ENCODE measurements around the gene ITPK1. TPM values are rescaled to one million over a fixed set of nuclear protein-coding genes. Genes with fewer than 3 reads are reported as not detected.
A peak's percentile ranks its signal among the peaks of the same experiment; 100 is the strongest.

The ITPK1 gene
- polyA plus RNA-seq, 1 donor from 2014 or later: 43.1 TPM

GRCh38 chr14:93002049-93002448 is 113.7 kb downstream of the ITPK1 start:
- Mint-ChIP-seq H3K4me3 (no peak overlapping the region), H3K27me3 (no peaks in the 10 kb centered on the region), H3K4me1 (peaks cover 6 to 16% (median 12%) of the 10 kb centered on the region in 3 donors), H3K9me3 (no peaks in the 10 kb centered on the region), H3K36me3 (peaks cover 2% of the 10 kb centered on the region), H3K27ac (no peak overlapping the region)

GRCh38 chr14:92998946-92999345 is 116.8 kb downstream of the ITPK1 start:
- Mint-ChIP-seq H3K27me3 (no peaks in the 10 kb centered on the region), H3K4me3 (no peak overlapping the region), H3K9me3 (no peaks in the 10 kb centered on the region), H3K36me3 (peaks cover 3% of the 10 kb centered on the region), H3K27ac (no peak overlapping the region), H3K4me1 (peaks cover 0 to 2% (median 0%) of the 10 kb centered on the region in 3 donors)

- no peaks in the 10 kb centered on the region for H3K27me3 Mint-ChIP-seq
- H3K36me3 Mint-ChIP-seq: peaks cover 5% of the 10 kb centered on the region
- H3K4me1 Mint-ChIP-seq: no peaks in the 10 kb centered on the region
- no peaks in the 10 kb centered on the region for H3K9me3 Mint-ChIP-seq
- H3K27ac Mint-ChIP-seq: peak overlapping the region in 1 of 3 donors; percentile 18
- H3K4me3 Mint-ChIP-seq: no peak overlapping the region
Measured at GRCh38 chr14:92997343-92998061, 118.2 kb downstream of the ITPK1 start.

DNA sequence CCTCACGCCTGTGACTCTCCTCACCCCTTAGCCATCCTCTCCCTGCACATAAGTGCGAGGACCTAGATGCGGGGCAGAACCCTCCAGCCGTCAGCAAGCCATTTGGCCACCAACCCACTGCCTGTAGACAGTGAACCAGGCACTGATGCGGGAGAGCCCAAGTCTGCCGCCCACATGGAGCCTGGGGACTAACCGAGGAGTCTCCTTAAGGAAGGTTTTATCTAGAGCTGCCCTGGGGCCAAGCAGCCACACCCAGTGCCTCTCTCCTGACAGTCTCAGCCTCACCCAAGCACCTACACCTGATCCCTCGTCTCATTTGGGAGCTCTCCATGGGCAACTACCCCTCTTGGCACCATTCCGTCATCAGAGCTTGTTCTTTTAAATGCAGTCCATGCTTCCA is 120.1 kb downstream of the ITPK1 start:
- no peak overlapping the region for H3K4me3 Mint-ChIP-seq
- H3K4me1 Mint-ChIP-seq: no peaks in the 10 kb centered on the region
- no peaks in the 10 kb centered on the region for H3K9me3 Mint-ChIP-seq
- no peaks in the 10 kb centered on the region for H3K27me3 Mint-ChIP-seq
- peak overlapping the region in 1 of 3 donors; percentile 81 for H3K27ac Mint-ChIP-seq
- H3K36me3 Mint-ChIP-seq: peaks cover 5% of the 10 kb centered on the region

- Mint-ChIP-seq H3K9me3 (no peaks in the 10 kb centered on the region), H3K36me3 (peaks cover 5% of the 10 kb centered on the region), H3K27me3 (no peaks in the 10 kb centered on the region), H3K4me1 (no peaks in the 10 kb centered on the region), H3K4me3 (no peak overlapping the region), H3K27ac (peak overlapping the region in 1 of 3 donors; percentile 90)
Measured at GRCh38 chr14:92994942-92995341, 120.8 kb downstream of the ITPK1 start.

GRCh38 chr14:92994131-92994676 is 121.5 kb downstream of the ITPK1 start:
- no peaks in the 10 kb centered on the region for H3K4me1 Mint-ChIP-seq
- H3K4me3 Mint-ChIP-seq: no peak overlapping the region
- H3K27me3 Mint-ChIP-seq: no peaks in the 10 kb centered on the region
- H3K9me3 Mint-ChIP-seq: no peaks in the 10 kb centered on the region
- peaks cover 5% of the 10 kb centered on the region for H3K36me3 Mint-ChIP-seq
- H3K27ac Mint-ChIP-seq: peak overlapping the region in 1 of 3 donors; percentile 90

DNA sequence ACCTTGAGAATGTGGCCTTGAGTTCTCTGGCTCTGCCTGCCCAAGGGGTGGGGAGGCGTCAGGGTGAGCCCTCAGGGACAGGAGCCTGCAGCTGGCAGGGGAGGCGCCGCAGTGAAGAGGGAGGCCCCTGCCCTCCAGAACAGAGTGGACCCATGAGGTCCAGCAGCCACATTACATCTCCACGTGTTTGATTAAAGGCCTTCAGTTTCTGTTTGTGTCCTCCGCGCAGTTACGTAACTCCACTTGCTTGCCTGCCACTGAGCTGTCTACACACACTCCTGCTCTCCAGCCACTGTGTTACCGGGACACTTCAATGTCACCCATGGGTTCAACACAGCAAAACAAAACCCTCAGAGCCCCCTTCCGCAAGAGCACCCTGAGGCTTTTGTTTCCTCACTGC is 122.4 kb downstream of the ITPK1 start:
- no peaks in the 10 kb centered on the region for H3K27me3 Mint-ChIP-seq
- no peaks in the 10 kb centered on the region for H3K9me3 Mint-ChIP-seq
- no peak overlapping the region for H3K4me3 Mint-ChIP-seq
- H3K27ac Mint-ChIP-seq: peak overlapping the region in 1 of 3 donors; percentile 71
- no peaks in the 10 kb centered on the region for H3K4me1 Mint-ChIP-seq
- H3K36me3 Mint-ChIP-seq: peaks cover 4% of the 10 kb centered on the region

GRCh38 chr14:92991536-92991935 is 124.2 kb downstream of the ITPK1 start:
- H3K27ac Mint-ChIP-seq: no peak overlapping the region
- H3K9me3 Mint-ChIP-seq: no peaks in the 10 kb centered on the region
- no peak overlapping the region for H3K4me3 Mint-ChIP-seq
- no peaks in the 10 kb centered on the region for H3K4me1 Mint-ChIP-seq
- H3K27me3 Mint-ChIP-seq: no peaks in the 10 kb centered on the region
- H3K36me3 Mint-ChIP-seq: peaks cover 5% of the 10 kb centered on the region

DNA sequence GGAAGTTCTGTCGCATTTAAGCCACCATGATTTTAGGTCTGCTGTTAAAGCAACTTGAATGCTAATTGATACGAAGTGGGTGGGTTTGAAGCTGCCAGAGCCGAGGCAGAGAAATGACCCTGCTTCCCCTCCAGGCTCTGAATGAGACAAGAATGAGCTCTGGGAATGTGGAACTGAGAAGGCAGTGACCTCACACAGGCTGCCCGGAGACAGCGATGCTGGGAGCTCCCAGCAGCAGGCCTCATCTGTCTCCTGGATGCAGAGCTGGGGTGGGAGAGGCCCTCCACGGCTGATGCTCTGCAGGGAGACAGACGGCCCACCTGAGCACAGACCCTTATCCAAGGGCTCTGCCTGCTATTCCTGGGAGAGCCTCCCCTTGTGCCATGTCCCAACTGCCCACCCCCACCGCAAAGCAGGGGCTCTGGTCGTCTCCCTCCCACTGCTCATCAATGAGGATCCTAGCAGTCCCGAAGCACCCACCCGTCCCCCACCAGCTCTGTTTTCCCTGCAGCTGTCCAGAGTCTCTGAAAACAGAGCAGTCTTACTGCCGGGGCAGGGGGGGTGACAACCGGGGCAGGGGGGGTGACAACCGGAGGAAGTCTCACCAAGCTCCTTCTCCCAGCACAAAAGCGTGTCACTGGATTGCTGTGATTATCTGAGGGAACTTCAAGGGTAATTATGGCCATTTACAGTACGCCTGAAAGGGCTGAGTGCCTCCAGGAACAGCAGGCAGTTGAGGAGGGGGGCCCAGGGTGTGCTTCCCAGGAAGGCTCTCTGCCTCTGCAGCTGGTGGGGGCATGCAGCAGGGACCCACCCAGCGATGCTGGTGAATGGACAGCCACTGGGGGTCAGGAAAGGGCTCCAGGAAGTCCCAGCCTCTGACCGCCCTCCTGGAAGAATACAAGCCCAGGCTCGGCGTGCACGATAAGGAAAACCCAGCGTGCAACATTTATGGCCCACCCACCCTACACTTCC is 125.0 kb downstream of the ITPK1 start:
- Mint-ChIP-seq H3K36me3 (peaks cover 5% of the 10 kb centered on the region), H3K27ac (peak overlapping the region in 1 of 3 donors; percentile 85), H3K27me3 (no peaks in the 10 kb centered on the region), H3K4me1 (peaks cover 0 to 5% (median 0%) of the 10 kb centered on the region in 3 donors), H3K9me3 (no peaks in the 10 kb centered on the region), H3K4me3 (no peak overlapping the region)

DNA sequence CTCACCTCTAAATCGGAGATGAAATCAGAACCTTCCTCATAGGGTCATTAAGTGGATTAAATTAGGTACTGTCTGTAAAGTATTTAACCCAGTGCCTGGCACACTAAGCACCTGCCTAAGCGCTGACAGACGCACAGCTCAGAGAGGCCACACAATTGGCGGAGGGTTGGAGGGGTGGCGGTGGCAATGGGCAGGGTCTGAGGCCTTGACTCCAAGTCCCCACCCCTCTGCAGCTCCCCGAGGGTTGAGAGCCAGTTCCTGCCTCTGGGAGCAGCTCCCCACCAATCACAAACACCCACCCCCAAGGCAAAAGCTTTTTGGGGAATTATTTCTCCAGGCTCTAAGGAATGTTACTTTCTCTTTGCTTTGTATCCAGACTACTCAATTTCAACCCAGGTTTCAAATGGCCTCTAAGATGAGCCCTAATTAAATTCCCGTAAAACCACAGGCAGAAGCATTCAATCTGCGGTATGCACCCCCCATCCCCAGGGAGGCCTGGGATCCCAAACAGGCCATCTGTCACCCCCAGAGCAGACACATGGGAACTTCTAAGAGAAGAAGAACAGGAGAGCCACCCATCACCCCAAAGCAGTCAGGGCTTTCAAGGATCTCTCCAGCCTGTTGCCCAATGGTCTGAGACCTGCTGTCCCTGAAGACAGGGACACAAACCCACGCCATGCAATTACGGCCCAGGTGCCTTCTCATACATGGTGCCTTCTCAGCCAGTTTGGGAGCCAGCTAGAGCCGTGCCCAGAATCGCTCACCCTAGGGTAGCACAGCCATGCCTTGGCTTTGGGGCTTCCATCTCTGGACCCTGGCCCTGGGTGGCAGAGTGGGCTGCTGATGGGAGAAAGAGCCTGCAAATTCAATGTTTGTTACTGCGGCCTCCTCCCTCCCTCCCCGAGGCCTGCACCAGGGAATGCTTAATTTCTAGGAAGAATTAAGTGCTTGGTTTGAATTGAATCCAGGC is 126.7 kb downstream of the ITPK1 start:
- H3K36me3 Mint-ChIP-seq: peaks cover 8% of the 10 kb centered on the region
- H3K27ac Mint-ChIP-seq: no peak overlapping the region
- peaks cover 0 to 5% (median 3%) of the 10 kb centered on the region in 3 donors for H3K4me1 Mint-ChIP-seq
- H3K4me3 Mint-ChIP-seq: no peak overlapping the region
- H3K9me3 Mint-ChIP-seq: no peaks in the 10 kb centered on the region
- no peaks in the 10 kb centered on the region for H3K27me3 Mint-ChIP-seq

GRCh38 chr14:92987713-92988510 is 127.8 kb downstream of the ITPK1 start:
- H3K27me3 Mint-ChIP-seq: no peaks in the 10 kb centered on the region

DNA sequence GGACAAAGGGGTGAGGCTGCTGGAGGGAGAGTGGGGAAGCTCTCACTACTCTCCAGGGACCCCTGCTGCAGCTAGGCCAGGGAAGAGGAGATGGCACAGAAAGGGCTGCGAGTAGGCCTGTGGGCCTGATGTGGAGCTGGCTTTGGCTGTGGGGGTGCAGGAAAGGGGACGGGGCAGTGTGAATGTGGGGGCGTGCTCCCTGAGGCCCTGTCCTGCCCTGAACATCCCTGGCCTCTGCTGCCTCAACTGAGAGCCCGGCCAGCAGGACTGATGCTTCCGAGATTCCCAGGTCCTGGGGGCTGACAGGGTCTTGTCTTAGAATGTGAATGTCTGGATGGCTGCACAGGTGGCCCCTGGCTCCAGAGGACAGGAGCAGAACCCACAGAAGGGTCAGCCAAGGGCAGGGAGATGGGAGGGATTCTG is 128.6 kb downstream of the ITPK1 start:
- Mint-ChIP-seq H3K36me3 (peaks cover 17% of the 10 kb centered on the region), H3K27me3 (no peaks in the 10 kb centered on the region), H3K4me1 (peaks cover 0 to 6% (median 5%) of the 10 kb centered on the region in 3 donors), H3K27ac (no peak overlapping the region), H3K9me3 (no peaks in the 10 kb centered on the region), H3K4me3 (no peak overlapping the region)

More at GRCh38 chr14:92987713-92988510, 127.8 kb downstream of the ITPK1 start:
- no peaks in the 10 kb centered on the region for H3K9me3 Mint-ChIP-seq
- no peak overlapping the region for H3K4me3 Mint-ChIP-seq
- peaks cover 14% of the 10 kb centered on the region for H3K36me3 Mint-ChIP-seq
- peaks cover 0 to 6% (median 5%) of the 10 kb centered on the region in 3 donors for H3K4me1 Mint-ChIP-seq
- no peak overlapping the region for H3K27ac Mint-ChIP-seq

DNA sequence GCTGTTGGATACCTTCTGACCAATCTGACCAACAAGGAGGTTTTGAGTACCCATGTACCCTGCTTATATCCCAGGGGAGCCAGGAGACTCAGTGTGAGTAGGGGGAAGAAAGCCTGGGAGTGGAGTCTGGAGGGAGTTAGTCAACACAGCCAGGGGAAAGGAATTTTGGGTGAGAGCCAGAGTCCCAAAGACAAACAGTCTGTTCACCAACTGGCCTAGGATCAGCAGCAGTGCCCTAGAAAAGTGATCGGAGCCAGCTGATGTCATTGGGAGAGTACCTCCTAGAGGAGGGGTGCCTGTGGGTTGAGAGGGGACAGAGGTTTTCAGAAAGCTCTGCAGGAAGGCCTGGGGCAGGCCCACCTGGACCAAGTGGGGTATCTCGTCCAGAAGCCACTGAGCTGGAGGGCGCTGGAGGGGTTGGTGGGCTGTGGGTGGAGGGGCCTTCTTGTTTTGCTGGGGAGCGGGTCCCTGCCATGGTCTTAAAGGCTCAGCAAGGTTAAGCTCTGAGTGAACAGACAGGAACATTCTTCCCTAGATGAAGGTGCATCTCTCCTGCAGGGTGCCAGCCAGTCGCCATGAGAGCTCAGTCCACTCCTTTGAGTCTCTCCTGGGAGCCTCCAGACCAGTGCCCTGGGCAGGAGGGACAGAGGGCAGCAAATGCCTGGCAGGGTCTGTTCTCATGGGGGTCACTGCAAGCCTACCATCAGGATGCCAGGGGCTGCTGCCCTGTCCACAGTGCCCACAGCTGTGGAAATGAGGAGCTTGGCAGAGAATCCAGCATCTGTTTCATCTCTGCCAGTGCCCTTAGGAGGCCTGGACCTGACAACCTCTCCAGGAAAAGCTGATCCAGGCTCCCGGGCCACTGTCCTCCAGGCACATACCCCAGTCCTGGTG is 129.2 kb downstream of the ITPK1 start:
- H3K4me1 Mint-ChIP-seq: peaks cover 0 to 6% (median 5%) of the 10 kb centered on the region in 3 donors
- H3K27ac Mint-ChIP-seq: no peak overlapping the region
- no peaks in the 10 kb centered on the region for H3K27me3 Mint-ChIP-seq
- H3K4me3 Mint-ChIP-seq: peak overlapping the region in 1 of 4 donors; percentile 81
- no peaks in the 10 kb centered on the region for H3K9me3 Mint-ChIP-seq
- peaks cover 19% of the 10 kb centered on the region for H3K36me3 Mint-ChIP-seq

Measured in IgD-negative memory B cell (primary cell).